NB4 (cell line): Measurements from ENCODE around the gene CNNM1.

ENCODE experiments used
- DNase-seq: peaks from one replicate; pipeline ENCODE4 v3.0.0; 2010; ENCODE audit warnings: low read depth
- H3K4me3 ChIP-seq: one replicate; pipeline ENCODE4 v1.5.1; 2011; ENCODE audit warnings: mild to moderate bottlenecking, low read depth, low read length, moderate library complexity
- CTCF ChIP-seq: IDR thresholded peaks from one replicate; pipeline ENCODE4 v1.5.1; 2012; ENCODE audit warnings: low read depth, low read length
- MAX ChIP-seq: IDR thresholded peaks from 2 replicates; pipeline ENCODE4 v1.6.1; 2011; ENCODE audit warnings: low read depth, low read length
- MYC ChIP-seq: IDR thresholded peaks from 2 replicates; pipeline ENCODE4 v1.6.1; 2011; ENCODE audit warnings: low read depth, low read length
- POLR2A ChIP-seq: IDR thresholded peaks from 2 replicates; pipeline ENCODE4 v1.6.1; 2011; ENCODE audit warnings: mild to moderate bottlenecking; ENCODE audit not compliant: insufficient read length; ENCODE audit errors: extremely low read depth

CNNM1 gene

DNA sequence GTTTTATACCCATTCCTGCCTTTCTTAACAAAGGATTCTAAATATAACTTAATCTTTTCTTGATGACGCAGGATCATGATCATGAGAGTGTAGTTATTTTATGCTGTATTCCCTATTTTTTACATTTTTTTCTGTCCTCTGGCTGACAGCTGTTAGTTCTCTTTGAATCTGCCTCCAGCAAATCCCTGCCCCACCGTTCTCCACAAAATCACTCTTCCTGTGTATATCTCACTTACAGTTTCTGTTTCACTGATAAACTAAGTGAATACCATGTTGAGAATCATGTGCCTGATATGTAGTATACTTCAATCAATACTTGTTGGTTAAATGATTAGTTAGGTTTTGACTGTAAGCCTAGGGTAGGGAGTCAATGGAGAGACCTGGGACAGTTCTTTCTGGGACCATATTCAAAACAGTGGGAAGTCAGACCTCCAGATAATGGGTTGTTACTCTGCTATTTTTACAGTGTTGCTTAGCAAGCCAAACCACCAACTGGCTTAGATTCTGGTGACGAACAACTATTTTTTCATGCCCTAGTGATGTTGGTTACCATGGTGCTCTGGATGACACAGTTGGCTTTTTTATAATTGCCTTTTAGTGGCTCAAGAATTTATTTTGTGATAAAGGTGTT is 12.8 kb downstream of the CNNM1 start:
- TF ChIP-seq POLR2A, result no peak
- TF ChIP-seq CTCF, result no peak
- TF ChIP-seq MAX, result no peak
- no peak for TF ChIP-seq MYC
- no peak overlapping the region for H3K4me3 ChIP-seq
- no peak for DNase-seq

GRCh38 chr10:99343262-99343661 is 14.1 kb downstream of the CNNM1 start:
- no peak overlapping the region for H3K4me3 ChIP-seq
- TF ChIP-seq POLR2A (no peak), MYC (no peak), MAX (no peak), CTCF (no peak)
- no peak for DNase-seq

GRCh38 chr10:99344715-99345114 is 15.6 kb downstream of the CNNM1 start:
- no peak for DNase-seq
- no peak overlapping the region for H3K4me3 ChIP-seq
- TF ChIP-seq CTCF, result no peak
- TF ChIP-seq MAX, result no peak
- no peak for TF ChIP-seq MYC
- no peak for TF ChIP-seq POLR2A

DNA sequence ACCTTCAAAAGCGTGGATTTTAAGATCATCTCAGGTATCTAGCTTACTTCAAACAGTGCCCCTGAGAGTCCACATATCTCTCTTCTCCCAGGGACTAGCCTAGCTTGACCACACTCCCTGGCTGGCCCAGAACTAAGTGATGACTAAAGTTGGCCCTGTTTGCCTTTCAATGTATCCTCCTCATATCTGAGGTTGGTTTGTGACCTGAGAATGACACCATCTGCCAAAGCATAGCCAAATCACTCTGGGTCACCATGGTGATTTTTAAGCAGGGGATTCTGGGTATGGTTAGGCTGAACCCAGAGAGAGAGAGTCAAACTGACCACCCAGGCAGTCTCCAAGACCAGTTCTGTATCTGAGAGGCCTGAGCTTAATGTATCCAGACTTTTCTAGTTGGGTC is 16.2 kb downstream of the CNNM1 start:
- no peak for DNase-seq
- TF ChIP-seq POLR2A, result no peak
- TF ChIP-seq MYC, result no peak
- TF ChIP-seq CTCF, result no peak
- no peak for TF ChIP-seq MAX
- no peak overlapping the region for H3K4me3 ChIP-seq

GRCh38 chr10:99346247-99346646 is 17.1 kb downstream of the CNNM1 start:
- no peak for DNase-seq

More at GRCh38 chr10:99346247-99346646, 17.1 kb downstream of the CNNM1 start:
- H3K4me3 ChIP-seq, result no peak overlapping the region
- no peak for TF ChIP-seq MAX
- TF ChIP-seq POLR2A, result no peak
- TF ChIP-seq MYC, result no peak
- TF ChIP-seq CTCF, result no peak
